Karpas-422 (cell line): ENCODE data around the gene CALCOCO1. TPM values are rescaled to one million over a fixed set of nuclear protein-coding genes. Genes with fewer than 3 reads are reported as not detected.

ENCODE experiments used
- DNase-seq: peaks from one replicate; pipeline ENCODE4 v3.0.0-alpha.2; 2015
- H2AFZ ChIP-seq: fragments of 200-600 bp; sonication (generic); 2 replicates; pipeline ENCODE4 v1.6.1; 2014; ENCODE audit warnings: antibody characterized with exemption, low read length, mixed read lengths
- H3K27ac ChIP-seq: fragments of 200-600 bp; sonication (generic); 2 replicates; pipeline ENCODE4 v1.5.1; 2014; ENCODE audit warnings: mild to moderate bottlenecking, low read length, moderate library complexity
- H3K27me3 ChIP-seq: fragments of 200-600 bp; sonication (generic); 2 replicates; pipeline ENCODE4 v1.6.1; 2014; ENCODE audit warnings: low read length, mixed read lengths
- H3K36me3 ChIP-seq: fragments of 200-600 bp; sonication (generic); 2 replicates; pipeline ENCODE4 v1.6.1; 2014; ENCODE audit warnings: low read length, mixed read lengths; ENCODE audit not compliant: insufficient read depth
- H3K4me1 ChIP-seq: fragments of 200-600 bp; sonication (generic); 2 replicates; pipeline ENCODE4 v1.6.1; 2014; ENCODE audit warnings: mild to moderate bottlenecking, low read length, mixed read lengths
- H3K4me2 ChIP-seq: fragments of 200-600 bp; sonication (generic); 2 replicates; pipeline ENCODE4 v1.6.1; 2014; ENCODE audit warnings: low read length, low read depth, mild to moderate bottlenecking; ENCODE audit not compliant: poor library complexity, severe bottlenecking
- H3K4me3 ChIP-seq: fragments of 200-600 bp; sonication (generic); 2 replicates; pipeline ENCODE4 v1.5.1; 2014; ENCODE audit warnings: mild to moderate bottlenecking, antibody characterized with exemption, low read length, mixed read lengths
- H3K79me2 ChIP-seq: fragments of 200-600 bp; sonication (generic); 2 replicates; pipeline ENCODE4 v1.6.1; 2014; ENCODE audit warnings: mild to moderate bottlenecking, low read length, mixed read lengths
- H3K9ac ChIP-seq: fragments of 200-600 bp; sonication (generic); 2 replicates; pipeline ENCODE4 v1.6.0; 2014; ENCODE audit warnings: low read length
- H3K9me2 ChIP-seq: fragments of 200-600 bp; sonication (generic), shearing (Covaris generic); replicated peaks from 2 replicates; pipeline ENCODE4 v1.6.0; 2014; ENCODE audit warnings: mild to moderate bottlenecking, low read length, moderate library complexity; ENCODE audit not compliant: insufficient read depth
- H3K9me3 ChIP-seq: fragments of 300-700, 200-600 bp; sonication (generic); 2 replicates; pipeline ENCODE4 v1.6.1; 2014; ENCODE audit warnings: low read length, mixed read lengths
- H4K20me1 ChIP-seq: fragments of 200-600 bp; sonication (generic); 2 replicates; pipeline ENCODE4 v1.6.1; 2014; ENCODE audit warnings: mild to moderate bottlenecking, antibody characterized with exemption, low read length, low read depth; ENCODE audit not compliant: insufficient read depth
- total RNA-seq: library from RNA; depleted of rRNA; stranded (reverse); fragments of >200 nt; shearing (Covaris generic); gene quantifications from 2 replicates; pipeline ENCODE4 v1.2.3, GENCODE V29; 2014; ENCODE audit warnings: low replicate concordance

Gene CALCOCO1
- total RNA-seq, 1 experiment from 2014 or later = 28.7 TPM

- peak overlapping the region; percentile 68 for H3K4me3 ChIP-seq
Observed at GRCh38 chr12:53749986-53750811, 22.9 kb upstream of the CALCOCO1 start.

GRCh38 chr12:53748072-53748840, 21.0 kb upstream of the CALCOCO1 start:
- DNase-seq = no peak
- Histone ChIP-seq H3K9me3 (no peaks in the 10 kb centered on the region), H3K27me3 (no peaks in the 10 kb centered on the region), H3K9ac (no peak overlapping the region), H3K4me1 (peaks cover 42% of the 10 kb centered on the region), H3K9me2 (no peaks in the 10 kb centered on the region), H4K20me1 (no peaks in the 10 kb centered on the region), H3K79me2 (no peaks in the 10 kb centered on the region), H3K27ac (no peak overlapping the region), H3K4me3 (no peak overlapping the region), H3K4me2 (no peak overlapping the region), H2AFZ (no peak overlapping the region), H3K36me3 (no peaks in the 10 kb centered on the region)

More at GRCh38 chr12:53749986-53750811, 22.9 kb upstream of the CALCOCO1 start:
- Histone ChIP-seq H3K79me2 (no peaks in the 10 kb centered on the region), H3K9me3 (no peaks in the 10 kb centered on the region), H3K4me2 (peak overlapping the region; percentile 82), H4K20me1 (no peaks in the 10 kb centered on the region), H3K27ac (no peak overlapping the region), H3K9me2 (no peaks in the 10 kb centered on the region), H3K9ac (peak overlapping the region; percentile 77), H3K27me3 (no peaks in the 10 kb centered on the region), H3K4me1 (peaks cover 59% of the 10 kb centered on the region), H2AFZ (peak overlapping the region; percentile 81), H3K36me3 (no peaks in the 10 kb centered on the region)
- DNase-seq = peak; percentile 60

DNA sequence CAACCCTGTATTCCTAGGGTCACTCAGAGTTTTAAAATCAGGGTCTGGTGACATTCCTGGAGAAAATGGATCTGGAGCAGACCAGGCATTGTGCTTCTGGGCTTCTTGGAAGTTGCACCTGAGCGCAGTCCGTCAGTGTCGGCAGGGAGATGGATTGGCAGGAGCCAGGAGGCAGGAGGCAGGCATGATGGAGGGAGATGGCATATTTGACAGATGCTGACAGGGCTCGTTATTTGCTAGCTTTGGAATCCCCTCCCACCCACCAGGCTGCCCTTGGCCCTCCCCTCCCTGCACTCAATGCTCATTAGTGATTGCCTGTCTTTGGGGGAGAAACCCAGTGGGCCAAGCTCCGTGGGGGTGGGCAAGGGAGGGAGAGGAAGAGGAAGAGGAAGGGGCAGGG, 19.8 kb upstream of the CALCOCO1 start:
- Histone ChIP-seq H3K27me3 (no peaks in the 10 kb centered on the region), H3K36me3 (no peaks in the 10 kb centered on the region), H3K9ac (no peak overlapping the region), H3K9me3 (no peaks in the 10 kb centered on the region), H2AFZ (no peak overlapping the region), H3K27ac (no peak overlapping the region), H3K9me2 (no peaks in the 10 kb centered on the region), H3K79me2 (no peaks in the 10 kb centered on the region), H3K4me1 (peaks cover 34% of the 10 kb centered on the region), H3K4me3 (no peak overlapping the region), H4K20me1 (no peaks in the 10 kb centered on the region), H3K4me2 (no peak overlapping the region)
- DNase-seq = no peak

GRCh38 chr12:53746592-53747092, 19.4 kb upstream of the CALCOCO1 start:
- Histone ChIP-seq H3K27me3 (no peaks in the 10 kb centered on the region), H3K4me2 (no peak overlapping the region), H2AFZ (no peak overlapping the region), H3K79me2 (no peaks in the 10 kb centered on the region), H3K9ac (no peak overlapping the region), H3K9me3 (no peaks in the 10 kb centered on the region), H3K36me3 (no peaks in the 10 kb centered on the region), H3K27ac (no peak overlapping the region), H3K4me1 (peaks cover 29% of the 10 kb centered on the region), H3K9me2 (no peaks in the 10 kb centered on the region), H3K4me3 (no peak overlapping the region), H4K20me1 (no peaks in the 10 kb centered on the region)
- peak; percentile 95 for DNase-seq

DNA sequence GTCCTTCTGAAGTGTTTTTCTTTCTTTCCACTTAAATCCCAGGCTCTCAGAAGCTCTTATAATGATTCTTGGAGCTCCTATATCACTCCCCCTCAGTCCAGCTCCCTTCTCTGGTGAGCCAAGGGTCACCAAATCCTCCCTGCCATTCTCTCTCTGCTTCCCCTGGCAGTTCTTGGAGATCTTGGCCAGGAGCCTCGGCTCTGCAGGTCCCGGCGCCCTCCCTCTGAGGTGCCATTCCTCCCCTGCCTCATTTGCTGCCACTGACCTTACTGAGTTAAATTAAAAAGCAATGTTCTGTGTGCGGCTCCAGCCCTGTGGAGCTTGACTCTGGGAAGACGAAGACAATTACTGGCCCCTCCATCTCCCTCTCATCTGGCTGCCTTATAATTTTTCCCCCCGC, 17.5 kb upstream of the CALCOCO1 start:
- H3K36me3 ChIP-seq = no peaks in the 10 kb centered on the region
- no peaks in the 10 kb centered on the region for H3K9me3 ChIP-seq
- no peak overlapping the region for H3K9ac ChIP-seq

GRCh38 chr12:53744130-53744441, 16.8 kb upstream of the CALCOCO1 start:
- no peaks in the 10 kb centered on the region for H3K9me3 ChIP-seq
- H2AFZ ChIP-seq = no peak overlapping the region
- H3K4me3 ChIP-seq = no peak overlapping the region
- no peak overlapping the region for H3K4me2 ChIP-seq
- no peaks in the 10 kb centered on the region for H3K9me2 ChIP-seq
- no peaks in the 10 kb centered on the region for H4K20me1 ChIP-seq
- no peaks in the 10 kb centered on the region for H3K79me2 ChIP-seq
- H3K27ac ChIP-seq = no peak overlapping the region
- H3K4me1 ChIP-seq = peaks cover 9% of the 10 kb centered on the region
- no peaks in the 10 kb centered on the region for H3K36me3 ChIP-seq
- no peaks in the 10 kb centered on the region for H3K27me3 ChIP-seq
- DNase-seq = no peak
- H3K9ac ChIP-seq = no peak overlapping the region

More for the DNA sequence above, 17.5 kb upstream of the CALCOCO1 start:
- no peak overlapping the region for H3K4me3 ChIP-seq
- H3K4me2 ChIP-seq = no peak overlapping the region
- peaks cover 10% of the 10 kb centered on the region for H3K4me1 ChIP-seq
- DNase-seq = no peak
- no peaks in the 10 kb centered on the region for H3K79me2 ChIP-seq
- no peaks in the 10 kb centered on the region for H3K9me2 ChIP-seq
- H3K27me3 ChIP-seq = no peaks in the 10 kb centered on the region
- H2AFZ ChIP-seq = no peak overlapping the region
- H4K20me1 ChIP-seq = no peaks in the 10 kb centered on the region
- no peak overlapping the region for H3K27ac ChIP-seq

- Histone ChIP-seq H3K27ac (no peak overlapping the region), H2AFZ (peak overlapping the region; percentile 70; the same call in 1 of the 2 replicates), H3K9me3 (no peaks in the 10 kb centered on the region), H3K4me2 (peak overlapping the region; percentile 65), H3K27me3 (no peaks in the 10 kb centered on the region), H3K4me1 (peaks cover 9% of the 10 kb centered on the region), H3K79me2 (no peaks in the 10 kb centered on the region), H4K20me1 (no peaks in the 10 kb centered on the region), H3K4me3 (peak overlapping the region; percentile 41; the same call in 1 of the 2 replicates), H3K9me2 (no peaks in the 10 kb centered on the region), H3K9ac (peak overlapping the region; percentile 43; the same call in 1 of the 2 replicates), H3K36me3 (no peaks in the 10 kb centered on the region)
- peak; percentile 89 for DNase-seq
Observed at GRCh38 chr12:53743266-53744129, 16.2 kb upstream of the CALCOCO1 start.
